HG03175 (cell line): ENCODE results near the gene AANAT.
"Not testable (repeated sequence)": the region's sequence is repeated elsewhere in the genome, so short reads cannot be mapped to it uniquely, and the experiment has no call there.

Source experiments
- ATAC-seq: cut with Tn5 transposase; IDR thresholded peaks from one replicate; pipeline ENCODE4 v1.9.1; 2021; ENCODE audit warnings: mild to moderate bottlenecking, moderate library complexity; ENCODE audit not compliant: unreplicated experiment

AANAT gene

DNA sequence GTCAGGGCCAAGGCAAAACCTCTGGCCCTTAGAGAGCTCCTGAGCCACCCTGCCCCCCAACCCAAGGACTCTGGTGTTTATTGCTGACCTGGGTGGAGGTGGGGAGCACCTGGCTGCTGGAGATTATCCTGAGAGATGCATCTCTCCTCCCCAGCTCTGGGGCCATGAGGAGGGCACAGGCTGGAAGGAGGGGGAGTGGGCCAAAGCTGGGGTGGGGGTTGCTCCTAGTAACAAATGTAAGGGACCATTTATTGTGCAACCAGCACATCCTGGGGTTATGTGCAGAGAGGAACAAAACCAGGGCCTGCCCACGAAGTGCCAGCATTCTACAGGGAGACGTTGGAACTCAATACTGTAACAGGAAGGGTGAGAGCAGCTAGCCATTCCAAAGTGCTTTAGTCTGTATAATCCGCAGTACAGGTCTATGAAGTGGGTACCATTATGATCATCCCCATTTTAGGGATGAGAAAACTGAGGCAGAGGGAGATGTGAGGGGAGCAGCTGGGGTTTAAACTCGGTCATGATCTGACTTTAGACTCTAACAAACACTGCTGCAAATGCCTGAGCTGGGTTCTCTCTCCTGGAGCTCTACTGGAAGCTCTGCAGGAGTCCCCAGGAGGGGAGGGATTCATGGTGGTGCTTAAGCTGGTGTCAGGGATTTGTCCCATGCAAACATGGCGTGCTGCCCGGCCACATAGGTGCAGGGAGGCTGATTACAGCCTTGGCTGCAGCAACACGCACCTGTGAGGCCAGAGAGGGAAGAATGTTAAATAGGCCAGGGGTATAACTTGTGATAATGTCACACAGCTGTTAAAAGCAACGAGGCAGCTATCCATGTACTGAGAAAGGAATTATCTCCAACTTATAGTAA lies 35.2 kb downstream of the AANAT start:
- no peak for ATAC-seq

DNA sequence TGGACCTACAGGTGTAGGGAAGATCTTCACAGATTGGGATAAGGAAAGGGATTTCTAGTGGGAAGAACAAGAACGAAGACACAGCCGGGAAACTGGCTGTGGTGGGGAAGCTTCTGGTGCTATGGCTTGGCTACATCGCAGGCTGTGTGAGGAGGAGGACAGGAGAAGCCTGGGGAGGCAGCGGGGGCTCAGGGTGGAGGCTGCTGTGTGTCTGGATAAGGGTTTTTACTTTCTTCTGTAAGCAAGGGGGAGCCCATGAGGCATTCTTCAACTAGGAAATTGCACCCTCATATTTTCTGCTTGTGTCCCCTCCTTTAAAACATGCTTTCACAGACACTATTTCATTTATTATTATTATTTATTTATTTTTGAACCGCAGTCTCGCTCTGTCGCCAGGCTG lies 36.7 kb downstream of the AANAT start:
- ATAC-seq = no peak

- peak; percentile 55 for ATAC-seq
Observed at GRCh38 chr17:76506408-76507345, 39.3 kb downstream of the AANAT start.

GRCh38 chr17:76508472-76509063 lies 41.2 kb downstream of the AANAT start:
- not testable (repeated sequence) for ATAC-seq

DNA sequence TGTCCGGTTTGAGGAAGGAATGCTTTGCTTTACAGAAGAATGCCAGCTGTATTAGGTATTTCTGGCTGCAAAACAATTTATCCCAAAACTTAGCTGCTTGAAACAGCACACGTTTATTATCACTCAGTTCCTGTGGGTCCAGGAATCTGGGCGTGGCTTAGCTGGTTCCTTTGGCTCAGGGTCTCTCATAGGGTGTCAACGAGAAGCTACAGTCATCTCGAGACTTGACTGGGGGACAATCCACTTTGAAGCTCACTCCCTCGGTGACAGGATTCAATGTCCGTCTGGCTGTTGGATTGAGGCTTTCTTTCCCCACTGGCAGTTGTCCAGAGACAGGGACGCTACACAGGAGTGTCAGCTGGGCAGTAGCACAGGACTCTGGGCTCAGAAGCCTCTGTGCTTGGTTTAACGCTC lies 43.4 kb downstream of the AANAT start:
- no peak for ATAC-seq

GRCh38 chr17:76511668-76512365 lies 44.4 kb downstream of the AANAT start:
- no peak for ATAC-seq

GRCh38 chr17:76512366-76513305 lies 45.2 kb downstream of the AANAT start:
- no peak for ATAC-seq

- ATAC-seq = no peak
Observed at GRCh38 chr17:76513306-76513692, 45.9 kb downstream of the AANAT start.

- ATAC-seq = not testable (repeated sequence)
Observed at GRCh38 chr17:76514355-76514754, 47.0 kb downstream of the AANAT start.

GRCh38 chr17:76515274-76515949 lies 48.0 kb downstream of the AANAT start:
- peak; percentile 45 for ATAC-seq

DNA sequence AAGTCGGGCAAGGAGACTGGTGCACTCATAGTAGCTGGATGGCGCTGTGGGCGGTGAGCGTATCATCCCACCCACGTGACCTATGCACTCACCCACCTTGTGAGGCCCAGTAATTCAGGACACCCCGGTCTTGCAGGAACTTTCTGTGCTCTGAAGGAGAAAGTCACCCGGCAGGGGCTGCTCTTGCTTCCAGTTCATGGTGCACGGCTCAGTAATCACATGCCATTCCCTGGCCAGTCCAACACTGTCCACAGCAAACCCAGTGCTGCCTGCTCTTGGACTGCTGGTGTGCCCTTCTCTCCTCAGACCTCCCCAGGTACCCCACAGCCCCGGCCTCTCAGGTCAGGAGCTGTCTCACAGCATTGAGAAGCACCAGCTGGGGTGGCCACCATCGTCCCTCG lies 50.2 kb downstream of the AANAT start:
- no peak for ATAC-seq

- ATAC-seq = no peak
Observed at GRCh38 chr17:76519048-76519966, 51.9 kb downstream of the AANAT start.
